ENCODE measurements around the gene HK3. TPM values are rescaled to one million over a fixed set of nuclear protein-coding genes. Genes with fewer than 3 reads are reported as not detected.

HK3 gene
- total RNA-seq, 1 donor from 2014 or later = 4.1 TPM

DNA sequence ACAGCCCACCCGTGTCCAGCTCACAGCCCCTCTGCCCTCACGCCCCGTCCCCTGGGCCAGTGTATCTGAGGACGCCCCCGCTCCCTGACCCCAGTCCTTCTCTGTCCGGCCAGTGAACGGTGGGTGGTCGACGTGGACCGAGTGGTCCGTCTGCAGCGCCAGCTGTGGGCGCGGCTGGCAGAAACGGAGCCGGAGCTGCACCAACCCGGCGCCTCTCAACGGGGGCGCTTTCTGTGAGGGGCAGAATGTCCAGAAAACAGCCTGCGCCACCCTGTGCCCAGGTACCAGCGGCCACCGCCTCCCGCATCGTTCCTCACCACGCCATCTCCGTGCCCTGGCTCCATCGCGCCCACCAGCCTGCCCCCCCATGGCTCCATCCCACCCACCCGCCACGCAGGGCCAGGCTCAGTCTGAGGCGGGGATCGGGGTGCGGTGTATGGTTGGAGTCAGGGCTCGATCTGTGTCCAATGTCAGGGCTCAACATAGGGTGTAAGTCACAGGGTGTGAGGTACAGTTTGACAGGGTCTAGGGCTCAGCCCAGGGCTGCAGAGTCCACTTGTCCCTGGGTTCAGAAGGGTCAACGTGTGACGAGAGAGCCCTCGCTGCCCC lies 29.5 kb downstream of the HK3 start:
- no peak for DNase-seq

DNA sequence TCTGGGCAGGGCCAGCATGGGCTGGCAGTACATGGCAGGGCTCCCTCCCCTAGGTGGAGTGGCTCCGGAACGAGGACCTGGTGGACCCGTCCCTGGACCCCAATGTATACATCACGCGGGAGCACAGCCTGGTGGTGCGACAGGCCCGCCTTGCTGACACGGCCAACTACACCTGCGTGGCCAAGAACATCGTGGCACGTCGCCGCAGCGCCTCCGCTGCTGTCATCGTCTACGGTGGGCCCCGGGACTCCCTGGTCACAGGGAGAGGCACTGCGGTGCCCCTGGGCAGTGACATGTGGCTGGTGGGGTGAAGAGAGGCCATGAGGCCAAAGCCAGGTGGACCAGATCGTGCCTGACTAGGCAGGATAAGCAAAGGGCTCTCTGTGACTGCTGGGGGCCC lies 30.4 kb downstream of the HK3 start:
- no peak for DNase-seq

DNA sequence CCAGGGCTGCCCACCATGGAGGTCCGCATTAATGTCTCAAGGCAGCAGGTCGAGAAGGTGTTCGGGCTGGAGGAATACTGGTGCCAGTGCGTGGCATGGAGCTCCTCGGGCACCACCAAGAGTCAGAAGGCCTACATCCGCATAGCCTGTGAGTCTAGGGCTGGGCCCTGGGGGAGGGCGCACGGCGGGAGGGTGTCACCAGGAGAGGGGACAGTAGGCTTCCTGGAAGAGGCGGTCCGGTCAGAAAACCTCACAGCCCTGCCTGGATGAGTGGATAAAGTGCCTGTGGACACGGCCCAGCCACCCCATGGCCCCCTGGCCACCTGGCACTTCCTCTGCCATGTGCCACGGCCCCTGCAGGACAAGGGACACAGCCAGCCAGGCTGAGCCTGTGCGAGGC lies 31.0 kb downstream of the HK3 start:
- DNase-seq = no peak

DNA sequence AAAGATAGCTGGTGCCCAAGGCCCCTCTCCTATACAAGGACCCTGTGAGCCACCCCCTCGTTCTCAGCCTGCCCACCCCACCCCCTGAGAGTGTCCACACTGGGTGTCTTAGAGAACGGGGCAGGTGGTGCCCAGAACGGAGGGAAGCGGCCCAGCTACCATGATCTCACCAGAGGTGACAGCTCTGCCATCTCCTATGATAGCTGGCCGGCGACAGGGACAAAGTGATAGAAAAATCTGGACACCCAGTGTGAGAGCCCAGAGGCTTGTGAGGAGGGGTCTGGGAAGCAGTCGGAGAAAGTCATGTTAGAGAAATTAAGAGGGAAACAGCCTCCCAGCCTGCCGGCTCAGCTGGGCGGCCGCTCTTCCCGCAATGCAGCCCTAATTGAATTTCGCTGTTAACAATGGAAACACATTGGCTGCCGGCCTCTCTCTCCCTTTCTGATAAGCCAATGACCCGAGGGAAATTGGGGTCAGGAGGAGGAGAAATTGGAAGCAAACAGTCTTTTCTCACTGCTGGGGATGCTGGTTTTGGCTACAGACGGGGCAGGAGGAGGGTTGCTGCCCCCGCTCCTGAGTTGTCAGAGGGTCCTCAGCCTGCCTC lies 32.3 kb downstream of the HK3 start:
- peak; percentile 10 for DNase-seq

DNA sequence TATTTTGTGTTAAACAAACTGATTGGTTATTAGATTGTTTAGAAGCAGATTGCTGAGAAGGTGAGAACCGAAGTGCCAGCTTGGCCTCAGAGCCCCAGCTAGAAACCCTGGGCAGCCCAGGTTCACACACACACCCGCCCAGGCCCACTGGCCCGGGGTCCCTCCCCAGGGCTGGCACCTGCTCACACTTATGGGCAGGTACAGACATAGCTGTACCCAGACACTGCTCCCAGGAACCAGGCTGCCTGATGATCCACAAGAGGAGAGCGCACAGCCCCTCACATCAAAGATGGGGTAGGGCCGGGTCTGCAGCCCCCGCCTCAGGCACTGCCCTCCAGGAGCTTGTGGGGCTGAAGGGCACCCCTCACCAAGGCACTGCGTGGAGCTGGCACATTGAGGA lies 33.2 kb downstream of the HK3 start:
- DNase-seq = no peak

DNA sequence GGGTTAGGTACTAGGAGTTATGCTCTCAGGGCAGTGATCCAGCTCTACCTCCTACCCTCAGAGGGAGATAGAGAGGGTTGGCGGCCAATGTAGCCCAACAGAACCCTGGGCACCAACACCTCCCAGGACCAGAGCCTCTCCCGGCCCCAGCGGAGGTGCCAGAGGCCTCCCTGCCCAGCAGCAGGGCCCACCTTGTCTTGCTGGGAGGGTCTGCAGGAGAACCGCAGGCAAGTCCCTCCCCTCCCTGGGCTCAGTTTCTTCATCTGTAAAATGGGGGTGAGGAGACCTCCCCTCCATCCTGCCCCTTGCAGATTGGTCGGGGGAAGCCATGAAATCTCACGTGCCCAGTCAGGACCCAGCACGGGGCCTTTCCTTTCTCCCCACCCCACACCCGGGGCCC lies 34.4 kb downstream of the HK3 start:
- DNase-seq = no peak

DNA sequence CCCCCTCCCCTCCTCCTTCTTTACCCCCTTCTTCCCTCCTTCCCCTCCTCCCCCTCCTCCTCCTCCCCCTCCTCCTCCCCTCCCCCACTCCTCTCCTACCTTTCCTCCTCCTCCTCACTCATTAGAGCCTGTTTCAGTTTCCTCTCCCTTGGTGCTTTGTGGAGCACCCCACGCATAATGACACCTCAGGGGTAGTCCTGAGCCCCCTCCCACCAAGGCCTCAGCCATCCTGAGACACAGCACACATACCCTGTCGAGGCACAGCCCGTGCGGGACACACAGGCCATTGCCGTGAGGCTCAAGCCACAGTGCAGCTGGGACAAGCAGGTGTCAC lies 35.4 kb downstream of the HK3 start:
- DNase-seq = no peak

DNA sequence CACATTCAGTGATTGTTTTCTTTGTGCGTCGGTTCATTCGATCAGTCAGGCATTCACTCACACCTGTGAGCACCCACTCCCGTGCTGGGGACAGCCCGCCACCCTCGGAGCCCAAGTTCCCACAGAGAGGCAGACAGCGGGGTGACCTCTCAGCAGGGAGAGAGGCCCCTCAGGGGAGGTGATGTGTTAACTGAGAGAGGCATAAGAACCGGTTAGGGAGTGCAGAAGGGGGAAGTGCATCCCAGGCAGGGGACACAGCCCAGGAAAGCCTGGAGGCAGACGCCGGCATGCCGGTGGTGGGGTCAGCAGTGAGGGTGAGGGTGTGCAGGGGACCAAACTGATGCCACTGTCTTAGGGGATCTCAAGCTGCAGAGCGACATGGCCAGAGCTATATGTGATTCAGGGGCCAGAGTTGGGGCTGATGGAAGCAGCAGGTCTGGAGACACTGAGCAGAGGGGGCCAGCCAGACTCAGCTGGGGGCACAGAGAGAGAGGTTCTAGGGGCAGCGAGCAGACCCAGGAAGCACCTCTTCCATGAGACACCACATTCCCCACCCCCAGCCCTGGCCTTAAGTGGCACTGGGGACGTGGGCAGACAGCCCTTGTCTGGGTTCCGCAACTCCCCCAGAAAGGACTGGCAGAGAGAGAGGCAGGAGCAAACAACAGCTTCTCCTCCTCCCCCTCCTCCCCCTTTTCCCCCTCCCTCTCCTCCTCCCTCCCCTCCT lies 35.9 kb downstream of the HK3 start:
- DNase-seq = no peak

DNA sequence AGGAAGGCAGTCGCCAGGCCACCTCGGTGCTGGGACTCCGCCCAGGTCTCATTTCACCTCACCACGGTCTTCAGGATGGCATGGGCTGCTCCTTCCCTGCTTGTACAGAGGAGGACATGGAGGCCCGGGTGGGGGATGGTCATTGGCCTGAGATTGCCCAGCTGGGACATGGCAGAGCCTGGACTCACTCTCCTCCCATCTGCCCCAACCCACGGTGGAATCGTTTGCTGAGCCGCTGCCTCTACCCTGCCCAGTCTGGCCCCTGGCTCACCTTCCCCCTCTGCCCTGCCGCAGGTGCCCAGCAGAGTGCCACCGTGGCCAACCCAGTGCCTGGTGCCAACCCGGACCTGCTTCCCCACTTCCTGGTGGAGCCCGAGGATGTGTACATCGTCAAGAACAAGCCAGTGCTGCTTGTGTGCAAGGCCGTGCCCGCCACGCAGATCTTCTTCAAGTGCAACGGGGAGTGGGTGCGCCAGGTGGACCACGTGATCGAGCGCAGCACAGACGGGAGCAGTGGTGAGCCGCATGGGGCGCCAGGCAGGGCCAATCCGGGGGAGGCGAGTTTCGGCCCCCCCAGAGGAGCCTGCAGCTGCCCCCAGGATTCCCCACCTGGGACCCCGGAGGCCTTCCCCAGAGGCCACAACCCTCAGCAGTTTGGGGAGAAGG lies 36.7 kb downstream of the HK3 start:
- no peak for DNase-seq

DNA sequence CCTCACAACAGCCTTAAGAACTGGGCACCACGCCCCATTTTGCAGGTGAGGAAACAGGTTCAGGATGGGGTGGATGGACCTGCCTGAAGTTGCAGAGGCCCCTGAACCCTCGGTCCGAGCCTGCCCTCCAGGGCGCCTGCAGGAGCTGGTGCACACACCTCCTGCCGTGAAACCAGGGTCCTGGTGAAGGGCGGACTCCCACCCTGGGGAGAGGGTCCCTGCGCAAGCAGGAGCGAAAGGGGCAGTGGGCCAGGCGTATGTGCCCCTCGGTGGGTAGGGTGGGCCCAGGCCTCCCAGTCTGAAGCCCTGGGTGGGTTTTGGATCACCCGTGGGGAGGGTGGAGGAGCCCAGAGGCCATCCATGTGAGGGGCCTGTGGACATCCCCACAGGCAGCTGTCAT lies 37.9 kb downstream of the HK3 start:
- no peak for DNase-seq

DNA sequence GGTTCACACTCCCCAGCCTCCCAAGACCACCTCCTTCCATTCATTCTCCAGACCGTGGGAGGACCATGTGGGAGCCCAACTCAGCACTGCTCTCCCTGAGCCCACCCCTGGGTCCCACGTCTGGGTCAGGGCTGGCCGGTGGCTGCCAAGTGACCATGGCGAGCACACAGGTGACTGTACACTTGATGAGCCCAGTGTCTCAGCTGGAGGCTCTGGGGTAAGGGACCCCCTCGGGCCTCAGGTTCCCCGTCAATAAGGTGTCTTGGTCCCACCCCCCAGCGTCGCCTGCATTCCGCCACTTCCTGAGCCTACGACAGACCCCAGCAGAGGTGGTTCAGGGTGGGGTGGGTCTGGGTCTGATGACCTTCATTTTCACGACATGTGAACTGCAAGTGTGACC lies 38.8 kb downstream of the HK3 start:
- DNase-seq = no peak

DNA sequence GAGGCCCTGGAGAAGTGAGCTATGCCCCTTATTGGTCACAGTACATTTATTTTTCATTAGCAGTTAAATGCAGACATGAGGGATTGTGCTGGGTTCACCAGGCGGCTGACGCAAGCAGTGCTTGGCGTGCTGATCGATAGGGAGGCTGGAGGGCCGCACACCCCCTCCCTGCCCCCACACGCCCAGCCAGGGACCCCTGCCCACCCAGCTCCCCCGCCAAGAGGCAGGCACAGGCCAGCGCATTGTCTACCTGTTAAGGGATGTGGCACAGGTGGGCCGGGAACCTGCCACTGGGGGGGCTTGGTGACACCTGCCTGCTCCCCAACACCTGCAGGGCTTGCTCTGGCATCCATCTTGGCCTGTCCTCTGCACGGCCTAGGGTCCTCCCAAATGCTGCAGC lies 39.2 kb downstream of the HK3 start:
- no peak for DNase-seq

DNA sequence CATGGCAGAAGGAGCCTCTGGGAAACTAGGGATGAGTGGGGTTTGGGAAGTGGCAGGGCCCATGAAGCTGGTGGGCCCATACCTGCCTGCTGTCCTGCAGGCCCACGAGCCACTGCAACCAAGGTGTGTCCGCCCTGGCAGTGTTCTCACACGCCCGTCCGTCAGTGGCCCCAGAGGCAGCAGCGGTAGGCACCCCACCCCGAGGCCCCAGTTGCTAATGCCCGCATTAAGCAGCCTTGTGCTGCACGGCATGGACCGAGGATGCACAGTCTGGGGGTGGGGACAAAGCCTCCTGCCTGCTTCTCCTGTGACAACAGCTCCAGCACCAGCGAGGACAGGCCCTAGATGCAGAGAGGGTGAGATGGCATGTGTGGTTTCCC lies 41.3 kb downstream of the HK3 start:
- no peak for DNase-seq

DNA sequence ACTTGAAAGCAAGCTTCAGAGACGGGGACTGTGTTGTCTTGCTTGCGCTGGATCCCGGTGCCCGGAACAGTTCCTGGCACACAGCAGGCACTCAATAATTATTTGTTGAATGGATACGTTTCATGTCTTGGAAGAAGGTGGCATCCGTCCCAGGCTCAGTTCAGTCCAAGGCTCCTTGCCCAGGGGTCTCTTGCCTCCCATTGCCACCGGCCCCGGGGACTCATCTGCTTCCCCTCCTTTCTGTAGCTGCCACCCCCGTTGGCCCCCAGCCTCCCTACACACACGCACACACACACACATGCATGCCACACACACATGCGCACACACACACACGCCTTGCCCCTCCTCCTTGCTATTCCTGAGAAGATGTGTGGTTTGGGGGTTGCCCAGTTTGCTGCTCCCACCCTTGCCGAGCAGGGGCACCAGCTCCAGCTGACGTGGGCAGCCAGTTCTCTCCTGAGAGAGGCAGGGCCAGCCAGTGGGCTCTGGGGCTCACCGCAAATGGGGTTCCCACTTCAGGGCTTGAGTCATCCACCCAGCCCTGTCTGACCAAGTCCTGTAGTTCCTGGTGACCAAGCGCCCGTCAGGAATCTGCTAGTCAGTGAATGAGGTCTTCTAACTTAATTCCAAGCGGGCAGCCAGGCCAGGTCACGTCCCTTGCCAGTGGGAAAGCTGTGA lies 41.8 kb downstream of the HK3 start:
- no peak for DNase-seq

DNA sequence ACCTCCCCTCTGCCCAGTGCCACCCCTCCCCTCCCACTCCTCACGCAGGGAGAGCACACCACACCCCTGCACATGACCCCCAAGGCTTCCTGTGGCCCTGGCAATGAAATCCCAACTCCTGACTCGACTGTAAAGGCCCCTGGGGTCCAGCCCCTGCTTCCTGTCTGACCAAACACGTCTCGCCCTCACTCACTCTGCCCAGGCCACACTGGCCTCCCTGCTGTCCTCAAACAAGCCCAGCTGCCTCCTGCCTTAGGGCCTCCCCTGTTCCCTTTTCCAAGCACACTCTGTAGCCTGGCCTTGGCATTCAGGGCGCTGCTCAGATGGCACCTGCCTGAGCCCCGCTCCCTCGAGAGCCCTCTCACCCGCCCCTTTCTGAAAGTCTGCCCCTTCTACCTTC lies 42.4 kb downstream of the HK3 start:
- DNase-seq = no peak

DNA sequence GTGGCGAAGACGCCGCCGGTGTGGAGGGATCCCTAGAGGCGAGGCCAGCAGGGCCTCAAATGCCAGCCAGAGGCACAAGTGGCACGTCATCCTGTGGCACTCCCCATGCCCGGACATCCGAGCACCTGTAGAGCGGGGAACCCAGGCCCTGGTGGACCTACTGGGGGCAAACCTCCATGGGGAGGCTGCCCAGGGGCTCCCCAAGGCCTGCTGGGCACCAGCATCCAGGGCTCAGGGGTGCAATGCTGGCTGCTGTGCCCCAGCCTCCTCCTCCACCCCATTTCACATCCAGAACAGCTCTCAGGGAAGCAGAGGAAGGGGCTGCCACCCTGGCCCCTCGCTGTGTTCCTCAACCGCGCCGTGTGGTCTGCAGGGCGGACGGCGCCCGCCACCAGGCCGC lies 43.5 kb downstream of the HK3 start:
- no peak for DNase-seq

DNA sequence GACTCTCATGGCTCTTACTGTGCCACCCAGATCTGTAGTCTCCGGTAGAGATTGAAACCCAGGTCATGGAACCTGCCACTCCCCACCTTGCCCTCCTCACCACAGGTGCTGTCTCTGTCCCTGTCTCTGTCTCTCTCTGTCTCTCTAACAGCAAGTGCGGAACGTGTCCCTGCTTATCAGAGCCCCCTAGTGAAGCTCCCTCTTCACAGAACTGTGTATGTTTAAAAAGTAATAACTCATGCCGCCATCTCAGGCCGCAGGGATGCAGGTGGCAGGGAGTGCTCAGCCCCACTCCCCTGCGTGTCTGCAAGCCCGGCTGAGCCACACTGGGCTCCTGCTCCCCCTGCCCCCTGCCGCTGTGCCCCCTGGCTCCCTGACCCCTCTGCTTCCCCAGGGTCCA lies 45.0 kb downstream of the HK3 start:
- DNase-seq = no peak

DNA sequence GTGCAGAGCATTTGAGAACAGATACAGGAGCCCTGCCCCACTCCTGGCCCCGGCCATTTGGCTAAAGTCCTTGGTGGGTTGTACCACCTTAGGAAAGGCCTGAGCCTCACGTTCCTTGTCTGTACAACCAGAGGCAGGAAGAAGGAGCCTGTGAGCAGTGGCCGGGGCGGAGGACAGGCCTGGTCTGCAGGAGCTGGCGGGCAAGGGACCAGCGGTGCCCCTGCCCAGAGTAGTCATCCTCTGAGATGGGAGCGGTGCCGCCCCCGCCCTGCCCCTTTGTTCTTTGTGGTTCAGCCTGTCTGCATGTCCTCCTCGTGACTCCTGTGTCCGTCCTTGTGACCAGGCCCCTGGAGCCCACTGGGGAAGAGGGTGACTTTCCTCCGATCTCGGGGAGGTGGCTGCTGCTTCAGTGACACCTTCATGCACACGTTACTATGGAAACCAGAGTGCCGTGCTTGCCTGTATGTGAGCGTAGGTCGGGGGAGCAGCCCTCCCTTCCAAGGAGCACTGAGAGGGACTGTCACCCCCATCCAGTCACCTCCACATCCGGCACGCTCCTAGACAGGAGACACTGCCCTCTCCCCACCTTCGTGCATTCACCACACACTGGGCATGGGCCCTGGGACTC lies 45.9 kb downstream of the HK3 start:
- no peak for DNase-seq

DNA sequence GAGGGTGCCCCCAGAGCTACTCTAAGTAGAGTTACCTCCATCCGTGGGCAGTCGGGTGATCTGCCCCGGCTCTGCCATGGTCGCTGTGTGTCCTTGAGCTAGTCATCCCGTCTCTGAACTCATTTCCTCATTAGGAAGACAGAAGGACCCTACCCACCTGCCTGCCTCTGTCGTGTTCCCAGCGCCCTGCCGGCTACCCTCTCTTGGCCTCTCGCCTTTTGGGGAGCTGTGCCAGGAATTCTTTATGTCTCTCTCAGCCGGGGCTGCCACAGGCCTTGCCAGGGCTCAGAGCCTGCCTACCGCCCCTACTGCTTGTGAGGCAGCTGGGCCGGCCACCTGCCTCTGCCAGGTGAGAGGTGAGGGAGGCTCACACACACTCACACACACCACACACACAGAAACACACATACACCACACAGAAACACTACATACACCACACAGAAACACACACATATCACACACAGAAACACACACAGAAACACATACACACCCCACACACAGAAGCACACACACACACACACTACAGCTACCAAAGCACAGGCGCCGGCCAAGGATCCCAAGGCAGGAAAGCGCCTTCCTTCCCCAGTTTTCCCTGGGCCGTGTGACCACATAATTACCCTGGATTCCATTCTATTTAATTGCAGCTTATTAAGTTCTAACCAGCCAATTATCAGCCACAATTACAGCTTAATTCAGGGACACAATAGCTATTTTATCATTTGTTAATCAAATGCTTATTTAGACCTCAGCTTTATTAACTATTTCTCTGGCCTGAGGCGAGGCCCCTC lies 47.1 kb downstream of the HK3 start:
- DNase-seq = peak; percentile 23

DNA sequence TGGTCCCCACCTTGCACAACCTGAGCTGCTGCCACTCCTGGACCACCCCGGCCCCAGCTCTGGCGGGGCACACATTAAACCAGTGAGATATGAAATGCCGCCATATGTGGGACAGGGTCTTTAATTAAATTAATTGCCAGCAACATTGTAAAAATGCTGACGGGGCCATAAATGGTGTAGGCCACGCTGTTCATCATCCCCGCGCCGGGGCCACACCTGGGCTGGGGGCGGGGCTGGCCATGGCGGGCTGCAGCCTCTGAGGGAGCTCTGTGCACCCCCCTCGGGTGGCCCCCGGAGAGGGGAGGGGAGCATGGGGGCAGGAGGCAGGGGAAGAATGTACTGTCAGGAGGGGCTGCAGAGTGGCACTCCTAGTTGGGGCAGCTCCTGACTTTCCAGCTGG lies 47.8 kb downstream of the HK3 start:
- DNase-seq = no peak

DNA sequence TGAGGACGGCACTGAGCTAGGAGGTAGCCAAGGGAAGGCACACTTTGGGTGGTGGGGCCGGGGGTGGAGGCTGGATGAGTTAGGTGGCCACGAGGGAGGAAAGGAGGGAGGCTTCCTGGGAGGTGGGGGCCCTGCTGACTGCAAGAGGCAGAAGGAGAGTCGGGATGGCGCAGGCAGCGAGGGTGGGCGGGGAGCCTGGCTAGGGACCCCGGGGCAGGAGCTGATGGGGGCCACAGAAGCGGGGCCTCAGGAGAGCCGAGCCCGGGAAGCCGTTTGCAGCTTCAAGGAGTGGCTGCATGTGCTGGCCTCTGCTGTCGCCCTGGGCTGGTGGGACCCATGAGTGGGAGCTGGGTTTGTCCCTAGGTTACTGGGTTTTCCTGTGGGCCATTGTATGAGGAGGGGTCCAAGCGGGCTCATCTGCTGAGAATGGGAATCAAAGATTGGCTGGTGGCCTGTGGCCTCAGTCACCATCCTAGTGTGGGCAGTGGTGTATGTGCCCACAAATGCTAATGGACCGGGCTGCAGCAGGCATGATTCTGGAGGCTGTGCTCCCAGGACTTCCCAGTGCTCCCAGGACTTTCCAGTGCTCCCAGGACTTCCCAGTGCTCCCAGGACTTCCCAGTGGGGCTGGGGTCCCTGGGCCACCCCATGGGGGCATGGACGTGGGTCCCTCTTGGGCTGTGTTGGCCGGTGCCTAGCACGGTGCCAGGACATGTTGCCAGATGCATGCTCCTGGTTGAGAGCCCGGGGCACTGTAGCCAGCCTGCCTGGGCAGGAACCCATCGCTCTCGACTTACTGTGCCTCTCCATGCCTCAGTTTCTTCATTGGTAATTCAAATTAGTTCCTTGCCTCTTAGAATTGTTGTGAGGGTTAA lies 48.5 kb downstream of the HK3 start:
- DNase-seq = no peak
